Measurements from ENCODE around the gene GAGE2A. TPM values are rescaled to one million over a fixed set of nuclear protein-coding genes. Genes with fewer than 3 reads are reported as not detected.

GAGE2A gene
- total RNA-seq, 1 experiment from 2014 or later: not detected

DNA sequence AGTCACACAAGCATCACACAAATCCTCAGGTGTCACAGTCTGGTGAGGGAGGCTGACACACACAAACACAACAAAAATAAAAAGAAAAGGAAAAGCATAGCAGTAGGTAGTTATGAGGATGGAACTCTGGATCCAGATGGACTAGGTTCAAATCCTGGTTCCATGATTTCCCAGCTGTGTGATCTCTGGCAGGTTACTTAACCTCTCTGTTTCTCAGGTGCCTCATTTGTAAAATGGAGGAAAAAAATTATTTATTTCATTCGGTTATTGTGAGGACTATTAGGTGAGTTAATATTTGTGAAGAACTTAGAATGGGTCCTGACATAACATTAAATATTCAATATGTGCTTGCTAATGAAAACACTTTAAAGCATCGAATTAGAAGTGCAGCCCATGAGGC lies 29.3 kb downstream of the GAGE2A start:
- Histone ChIP-seq H2AFZ (ENCODE audit: low read length) (no peak overlapping the region), H3K27me3 (ENCODE audit: insufficient read depth, low read length) (no peaks in the 10 kb centered on the region), H4K8ac (replicated peaks; ENCODE audit: insufficient read length, low read depth, low read length) (no peak overlapping the region), H3K14ac (ENCODE audit: insufficient read depth, low read length) (no peak overlapping the region), H2BK15ac (ENCODE audit: low read depth, low read length) (no peak overlapping the region), H3K18ac (ENCODE audit: insufficient read length, low read depth, low read length) (no peak overlapping the region), H4K20me1 (ENCODE audit: control insufficient read depth, insufficient read depth, insufficient read length) (no peaks in the 10 kb centered on the region), H3K23me2 (ENCODE audit: insufficient read length, low read depth, low read length, poor library complexity, severe bottlenecking) (no peaks in the 10 kb centered on the region), H2BK12ac (ENCODE audit: insufficient read length, low read depth, low read length) (no peak overlapping the region), H2BK120ac (ENCODE audit: low read depth, low read length, poor library complexity, severe bottlenecking) (no peak overlapping the region), H3K23ac (ENCODE audit: insufficient read length, low read depth, low read length) (no peak overlapping the region), H3K56ac (ENCODE audit: insufficient read length, low read depth, low read length) (no peak overlapping the region), H3K79me2 (ENCODE audit: insufficient read depth, low read length) (no peaks in the 10 kb centered on the region), H3K9me3 (ENCODE audit: control insufficient read depth, low read depth, low read length) (peaks cover 23% of the 10 kb centered on the region), H2AK5ac (ENCODE audit: insufficient read length, low read length) (no peak overlapping the region), H3K4ac (ENCODE audit: low read depth, low read length) (no peak overlapping the region), H3K27ac (ENCODE audit: insufficient read length, low read depth, low read length) (no peak overlapping the region), H3K79me1 (ENCODE audit: insufficient read depth, low read depth, low read length, poor library complexity, severe bottlenecking) (no peaks in the 10 kb centered on the region), H2BK5ac (ENCODE audit: insufficient read length, low read length) (no peak overlapping the region), H3K9ac (ENCODE audit: extremely low read depth, insufficient read length, low read length) (no peak overlapping the region), H3T11ph (ENCODE audit: low read length) (no peak overlapping the region), H4K5ac (ENCODE audit: insufficient read length, low read depth, low read length) (no peak overlapping the region), H4K91ac (ENCODE audit: insufficient read length, low read depth, low read length) (no peak overlapping the region), H3K4me1 (ENCODE audit: insufficient read depth, low read length) (no peaks in the 10 kb centered on the region), H2BK20ac (ENCODE audit: low read depth, low read length, poor library complexity, severe bottlenecking) (no peak overlapping the region), H3K4me2 (ENCODE audit: insufficient read depth, insufficient read length, low read length) (no peak overlapping the region)
- TF ChIP-seq, protein P1, sequence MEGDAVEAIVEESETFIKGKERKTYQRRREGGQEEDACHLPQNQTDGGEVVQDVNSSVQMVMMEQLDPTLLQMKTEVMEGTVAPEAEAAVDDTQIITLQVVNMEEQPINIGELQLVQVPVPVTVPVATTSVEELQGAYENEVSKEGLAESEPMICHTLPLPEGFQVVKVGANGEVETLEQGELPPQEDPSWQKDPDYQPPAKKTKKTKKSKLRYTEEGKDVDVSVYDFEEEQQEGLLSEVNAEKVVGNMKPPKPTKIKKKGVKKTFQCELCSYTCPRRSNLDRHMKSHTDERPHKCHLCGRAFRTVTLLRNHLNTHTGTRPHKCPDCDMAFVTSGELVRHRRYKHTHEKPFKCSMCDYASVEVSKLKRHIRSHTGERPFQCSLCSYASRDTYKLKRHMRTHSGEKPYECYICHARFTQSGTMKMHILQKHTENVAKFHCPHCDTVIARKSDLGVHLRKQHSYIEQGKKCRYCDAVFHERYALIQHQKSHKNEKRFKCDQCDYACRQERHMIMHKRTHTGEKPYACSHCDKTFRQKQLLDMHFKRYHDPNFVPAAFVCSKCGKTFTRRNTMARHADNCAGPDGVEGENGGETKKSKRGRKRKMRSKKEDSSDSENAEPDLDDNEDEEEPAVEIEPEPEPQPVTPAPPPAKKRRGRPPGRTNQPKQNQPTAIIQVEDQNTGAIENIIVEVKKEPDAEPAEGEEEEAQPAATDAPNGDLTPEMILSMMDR (conservative IDR thresholded peaks at IDR 0.05): no peak
- no CpG with 5 or more reads among the region's 2 CpGs for WGBS (ENCODE audit: extremely low coverage, insufficient read length, low lambda C conversion rate)
- Mint-ChIP-seq H3K4me3 (no peak overlapping the region), H3K9me3 (peaks cover 53 to 55% of the 10 kb centered on the region in 2 experiments), H3K27me3 (ENCODE audit: low read depth) (peaks cover 2% of the 10 kb centered on the region), H3K4me1 (peaks cover 0 to 5% of the 10 kb centered on the region in 2 experiments; a peak in 2 of 4 replicates), H3K36me3 (ENCODE audit: insufficient read depth in 1 of 3, low read depth in 3 of 3) (no peaks in the 10 kb centered on the region; a peak in 2 of 7 replicates), H3K27ac (no peak overlapping the region)
- no peak for DNase-seq
